H1 (cell line): ENCODE data around the gene ERCC1. TPM values are rescaled to one million over a fixed set of nuclear protein-coding genes. Genes with fewer than 3 reads are reported as not detected.

Experiments
- ATF2 ChIP-seq: IDR thresholded peaks from 2 replicates; pipeline ENCODE4 v1.6.1; 2012; ENCODE audit warnings: low read length, inconsistent platforms
- CHD7 ChIP-seq: fragments of 300-600 bp; sonication (generic); IDR thresholded peaks from 2 replicates; pipeline ENCODE4 v1.7.1; 2012; ENCODE audit warnings: low read length, moderate library complexity, mild to moderate bottlenecking, inconsistent platforms; ENCODE audit not compliant: insufficient replicate concordance
- CTBP2 ChIP-seq: IDR thresholded peaks from 2 replicates; pipeline ENCODE4 v1.7.0; 2011; ENCODE audit warnings: borderline replicate concordance, mild to moderate bottlenecking, moderate library complexity, mixed read lengths, low read length; ENCODE audit not compliant: insufficient read depth, insufficient read length
- HDAC6 ChIP-seq: IDR thresholded peaks from one replicate; pipeline ENCODE4 v1.7.1; 2012; ENCODE audit warnings: low read depth, mild to moderate bottlenecking, inconsistent platforms, low read length, moderate library complexity
- JUN ChIP-seq: IDR thresholded peaks from 2 replicates; pipeline ENCODE4 v1.6.1; 2011; ENCODE audit warnings: low read depth, mild to moderate bottlenecking, improper control_type of control experiment, low read length
- KDM1A ChIP-seq: fragments of 200-600, 300-600 bp; sonication (generic); IDR thresholded peaks from 2 replicates; pipeline ENCODE4 v1.7.1; 2016; ENCODE audit warnings: mild to moderate bottlenecking, low read length, borderline replicate concordance
- RXRA ChIP-seq: IDR thresholded peaks from 2 replicates; pipeline ENCODE4 v1.6.1; 2011; ENCODE audit warnings: low read depth, mild to moderate bottlenecking, low read length, moderate library complexity; ENCODE audit not compliant: insufficient read depth
- SUZ12 ChIP-seq: fragments of 200-600 bp; sonication (generic); IDR thresholded peaks from 2 replicates; pipeline ENCODE4 v1.6.1; 2012; ENCODE audit warnings: mild to moderate bottlenecking, inconsistent platforms, low read length, moderate library complexity, mixed read lengths
- polyA plus RNA-seq, 7 experiments: library from polyadenylated mRNA; depleted of rRNA in 3 of 7; stranded (reverse) in 5 of 7; unstranded in 2 of 7; fragments of >200 nt in 5 of 7; fragments of 200-250 nt in 2 of 7; gene quantifications; 1 replicate in 5 of 7; 2 replicates in 1 of 7; 4 replicates in 1 of 7; pipeline versions ENCODE4 v1.2.1 to v1.2.3, GENCODE V29; 2011 to 2013; ENCODE audit warnings: missing spikeins in 2 of 7, mixed read lengths in 2 of 7
- total RNA-seq: library from RNA; stranded (reverse); fragmentation: NEBNext Ultra II Directional; extraction: Animal tissue kit (Norgen Biotek cat#: 25700); gene quantifications from 2 replicates; pipeline ENCODE4 v1.2.1, GENCODE V29; 2021

ERCC1 gene
- total and polyA plus RNA-seq, 2 of the 8 experiments (the other 6 are each of a cell fraction or from before 2014, with no cell fraction given) = 44.7 to 94.2 TPM

- TF ChIP-seq KDM1A (no peak), SUZ12 (no peak), RXRA (no peak), CTBP2 (no peak), ATF2 (no peak), CHD7 (no peak), JUN (no peak), HDAC6 (no peak)
Observed at GRCh38 chr19:45464852-45465441, 41.2 kb upstream of the ERCC1 start (continued).
